B cell (primary cell): ENCODE measurements around the gene HSPA12B.

Experiments
- EZH2 ChIP-seq: IDR thresholded peaks from 2 replicates; pipeline ENCODE4 v1.6.1; 2012; ENCODE audit warnings: borderline replicate concordance, low read depth, mild to moderate bottlenecking, moderate library complexity, low read length; ENCODE audit not compliant: insufficient read depth, poor library complexity, severe bottlenecking
- TF ChIP-seq, protein P1 (sequence below): fragments of 200-600 bp; IDR thresholded peaks from one replicate; pipeline ENCODE4 v1.8.0; 2022; ENCODE audit warnings: antibody characterized with exemption, mild to moderate bottlenecking

DNA sequence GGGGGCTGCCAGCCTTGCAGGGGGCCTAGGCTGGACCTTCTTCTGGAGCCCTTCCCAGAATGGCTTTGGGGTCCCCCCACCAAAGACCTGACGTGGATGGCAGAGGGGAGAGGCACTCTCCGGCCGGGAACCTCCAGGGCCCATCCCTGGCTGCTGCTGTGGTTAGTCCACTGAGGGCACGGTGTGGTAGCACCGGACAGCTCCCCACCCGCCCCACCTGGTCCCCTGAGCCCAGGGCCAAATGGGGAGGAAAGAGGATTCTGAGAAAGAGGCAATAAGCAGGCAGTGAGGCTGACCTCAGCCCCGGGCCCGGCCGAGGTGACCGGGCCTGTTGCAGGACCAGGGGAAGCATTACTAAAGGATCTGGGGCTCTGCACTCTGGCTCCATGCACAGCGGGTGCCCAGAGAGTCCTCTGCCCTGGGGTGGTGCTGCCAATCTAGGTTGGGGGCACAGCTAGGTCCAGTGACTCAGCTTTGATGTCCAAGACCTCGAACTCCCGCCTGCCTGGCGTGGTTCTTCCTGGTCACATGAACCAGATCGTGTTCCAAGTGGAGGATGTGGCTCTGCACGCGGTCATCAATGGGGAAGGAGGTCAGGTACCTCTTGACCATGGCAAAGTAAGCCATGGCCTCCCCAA, 51.9 kb downstream of the HSPA12B start:
- TF ChIP-seq, protein P1, sequence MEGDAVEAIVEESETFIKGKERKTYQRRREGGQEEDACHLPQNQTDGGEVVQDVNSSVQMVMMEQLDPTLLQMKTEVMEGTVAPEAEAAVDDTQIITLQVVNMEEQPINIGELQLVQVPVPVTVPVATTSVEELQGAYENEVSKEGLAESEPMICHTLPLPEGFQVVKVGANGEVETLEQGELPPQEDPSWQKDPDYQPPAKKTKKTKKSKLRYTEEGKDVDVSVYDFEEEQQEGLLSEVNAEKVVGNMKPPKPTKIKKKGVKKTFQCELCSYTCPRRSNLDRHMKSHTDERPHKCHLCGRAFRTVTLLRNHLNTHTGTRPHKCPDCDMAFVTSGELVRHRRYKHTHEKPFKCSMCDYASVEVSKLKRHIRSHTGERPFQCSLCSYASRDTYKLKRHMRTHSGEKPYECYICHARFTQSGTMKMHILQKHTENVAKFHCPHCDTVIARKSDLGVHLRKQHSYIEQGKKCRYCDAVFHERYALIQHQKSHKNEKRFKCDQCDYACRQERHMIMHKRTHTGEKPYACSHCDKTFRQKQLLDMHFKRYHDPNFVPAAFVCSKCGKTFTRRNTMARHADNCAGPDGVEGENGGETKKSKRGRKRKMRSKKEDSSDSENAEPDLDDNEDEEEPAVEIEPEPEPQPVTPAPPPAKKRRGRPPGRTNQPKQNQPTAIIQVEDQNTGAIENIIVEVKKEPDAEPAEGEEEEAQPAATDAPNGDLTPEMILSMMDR, result no peak
- no peak for TF ChIP-seq EZH2
